GM12872 (cell line): ENCODE data around the gene SYCP2.

Experiments used
- TF ChIP-seq, protein P1 (sequence below): IDR thresholded peaks from 3 replicates; pipeline ENCODE4 v1.5.1; 2011; ENCODE audit warnings: low read depth, mild to moderate bottlenecking, low read length, moderate library complexity; ENCODE audit not compliant: insufficient read depth

The SYCP2 gene

DNA sequence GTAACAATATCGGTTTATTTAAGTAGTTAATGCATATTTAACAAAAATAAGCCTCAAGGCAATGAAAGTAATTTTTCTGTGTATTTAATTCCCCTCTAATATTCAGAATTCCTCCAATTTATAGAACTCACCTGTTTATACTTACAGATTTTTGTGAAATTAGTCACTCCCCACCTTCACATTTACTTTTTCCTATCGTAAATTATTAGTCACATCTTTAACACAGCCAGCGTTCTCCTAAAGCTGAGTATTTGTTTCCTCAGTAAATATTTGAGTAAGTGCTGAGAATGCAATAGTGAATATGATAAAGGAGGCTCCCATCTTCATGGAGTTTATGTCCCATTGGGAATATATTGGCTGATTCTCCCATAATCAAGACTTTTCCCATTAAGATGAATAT, 88.0 kb downstream of the SYCP2 start:
- TF ChIP-seq, protein P1, sequence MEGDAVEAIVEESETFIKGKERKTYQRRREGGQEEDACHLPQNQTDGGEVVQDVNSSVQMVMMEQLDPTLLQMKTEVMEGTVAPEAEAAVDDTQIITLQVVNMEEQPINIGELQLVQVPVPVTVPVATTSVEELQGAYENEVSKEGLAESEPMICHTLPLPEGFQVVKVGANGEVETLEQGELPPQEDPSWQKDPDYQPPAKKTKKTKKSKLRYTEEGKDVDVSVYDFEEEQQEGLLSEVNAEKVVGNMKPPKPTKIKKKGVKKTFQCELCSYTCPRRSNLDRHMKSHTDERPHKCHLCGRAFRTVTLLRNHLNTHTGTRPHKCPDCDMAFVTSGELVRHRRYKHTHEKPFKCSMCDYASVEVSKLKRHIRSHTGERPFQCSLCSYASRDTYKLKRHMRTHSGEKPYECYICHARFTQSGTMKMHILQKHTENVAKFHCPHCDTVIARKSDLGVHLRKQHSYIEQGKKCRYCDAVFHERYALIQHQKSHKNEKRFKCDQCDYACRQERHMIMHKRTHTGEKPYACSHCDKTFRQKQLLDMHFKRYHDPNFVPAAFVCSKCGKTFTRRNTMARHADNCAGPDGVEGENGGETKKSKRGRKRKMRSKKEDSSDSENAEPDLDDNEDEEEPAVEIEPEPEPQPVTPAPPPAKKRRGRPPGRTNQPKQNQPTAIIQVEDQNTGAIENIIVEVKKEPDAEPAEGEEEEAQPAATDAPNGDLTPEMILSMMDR, result no peak

DNA sequence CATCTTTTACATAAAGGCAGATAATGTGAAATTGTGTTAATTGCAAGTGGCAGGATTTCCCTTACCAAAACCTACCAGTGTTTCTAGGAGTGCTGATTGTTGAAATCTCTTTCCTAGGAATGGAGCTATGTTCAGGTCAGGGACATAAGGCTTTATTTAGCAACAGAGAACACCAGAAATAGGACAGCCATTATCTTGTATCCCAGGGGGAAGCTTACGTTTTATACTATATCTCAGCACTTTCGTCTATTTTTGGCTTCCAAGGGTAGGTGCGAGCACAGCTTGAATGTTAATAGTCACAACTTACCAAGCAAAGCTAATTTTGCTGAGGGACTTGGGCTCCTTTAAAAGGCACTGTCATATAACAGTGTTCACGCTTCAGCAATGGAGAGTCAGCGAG, 94.0 kb downstream of the SYCP2 start:
- TF ChIP-seq, protein P1, result no peak

GRCh38 chr20:59837623-59838394, 95.6 kb downstream of the SYCP2 start:
- TF ChIP-seq, protein P1, result no peak

DNA sequence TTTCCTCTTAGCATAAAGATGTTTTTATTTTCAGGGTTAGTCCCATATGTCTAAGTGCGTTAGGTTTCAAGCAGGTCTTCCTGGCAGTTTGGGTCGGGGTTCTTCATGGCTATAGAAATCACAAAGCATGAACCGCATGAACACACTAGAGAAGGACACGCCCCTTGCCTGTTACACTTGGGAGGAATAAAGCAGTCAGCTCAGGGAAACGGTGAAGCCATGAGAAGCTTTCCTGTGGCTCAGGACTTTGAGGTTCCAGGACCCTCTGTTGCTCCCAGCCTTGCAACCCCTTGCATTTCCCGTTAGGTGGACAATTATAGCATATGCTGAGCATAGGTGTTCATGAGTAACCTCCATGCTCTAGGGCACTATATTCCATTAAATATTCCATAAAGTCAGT, 96.7 kb downstream of the SYCP2 start:
- TF ChIP-seq, protein P1, result no peak

GRCh38 chr20:59835448-59836395, 97.7 kb downstream of the SYCP2 start:
- TF ChIP-seq, protein P1, result no peak

GRCh38 chr20:59835057-59835447, 98.4 kb downstream of the SYCP2 start:
- TF ChIP-seq, protein P1, result no peak
